Measurements from ENCODE around the gene RASGRF2.

GRCh38 chr5:81234801-81235200 lies 274.6 kb downstream of the RASGRF2 start:
- TF ChIP-seq CTCF (IDR thresholded peaks at IDR 0.05) (no peak), POLR2A (IDR thresholded peaks at IDR 0.05) (no peak)
